Measurements from ENCODE around the gene ZNRF1. TPM values are rescaled to one million over a fixed set of nuclear protein-coding genes. Genes with fewer than 3 reads are reported as not detected.

Gene ZNRF1
- polyA plus RNA-seq, 1 experiment = 24.1 TPM

DNA sequence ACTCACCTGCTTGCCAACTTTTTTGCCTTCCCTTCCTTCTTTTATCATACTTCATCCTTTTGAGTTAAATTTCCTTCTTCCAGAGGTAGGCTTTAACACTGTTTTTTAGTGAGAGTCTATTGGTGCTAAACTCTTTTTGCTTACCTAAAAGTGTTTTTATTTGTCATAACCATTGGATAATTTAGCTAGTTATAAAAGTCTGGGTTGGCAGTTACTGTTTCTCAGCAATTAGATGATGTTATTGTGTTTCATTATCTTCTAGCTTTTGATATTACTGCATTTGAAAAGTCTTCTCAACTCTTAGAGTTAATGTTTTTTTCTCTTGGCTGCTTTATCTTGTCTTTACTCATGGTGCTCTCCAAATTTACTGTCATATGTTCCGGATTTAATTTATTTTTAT lies 22.6 kb downstream of the ZNRF1 start:
- Histone ChIP-seq H3K27me3 (ENCODE audit: control insufficient read depth, insufficient read depth, low read length) (no peaks in the 10 kb centered on the region), H3K36me3 (ENCODE audit: control insufficient read depth, insufficient read depth, low read length) (no peaks in the 10 kb centered on the region), H3K4me3 (ENCODE audit: low read depth, low read length) (no peak overlapping the region)
- ChIA-PET POLR2A (no interaction called here), CTCF (interaction anchor here (2.0 kb wide), 1 partner anchor 10 kb away, joined by 7 read pairs; no protein-coding TSS in a partner anchor)
- TF ChIP-seq, protein P1, sequence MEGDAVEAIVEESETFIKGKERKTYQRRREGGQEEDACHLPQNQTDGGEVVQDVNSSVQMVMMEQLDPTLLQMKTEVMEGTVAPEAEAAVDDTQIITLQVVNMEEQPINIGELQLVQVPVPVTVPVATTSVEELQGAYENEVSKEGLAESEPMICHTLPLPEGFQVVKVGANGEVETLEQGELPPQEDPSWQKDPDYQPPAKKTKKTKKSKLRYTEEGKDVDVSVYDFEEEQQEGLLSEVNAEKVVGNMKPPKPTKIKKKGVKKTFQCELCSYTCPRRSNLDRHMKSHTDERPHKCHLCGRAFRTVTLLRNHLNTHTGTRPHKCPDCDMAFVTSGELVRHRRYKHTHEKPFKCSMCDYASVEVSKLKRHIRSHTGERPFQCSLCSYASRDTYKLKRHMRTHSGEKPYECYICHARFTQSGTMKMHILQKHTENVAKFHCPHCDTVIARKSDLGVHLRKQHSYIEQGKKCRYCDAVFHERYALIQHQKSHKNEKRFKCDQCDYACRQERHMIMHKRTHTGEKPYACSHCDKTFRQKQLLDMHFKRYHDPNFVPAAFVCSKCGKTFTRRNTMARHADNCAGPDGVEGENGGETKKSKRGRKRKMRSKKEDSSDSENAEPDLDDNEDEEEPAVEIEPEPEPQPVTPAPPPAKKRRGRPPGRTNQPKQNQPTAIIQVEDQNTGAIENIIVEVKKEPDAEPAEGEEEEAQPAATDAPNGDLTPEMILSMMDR (IDR thresholded peaks at IDR 0.05; ENCODE audit: insufficient read depth, low read depth, low read length) = no peak
- no peak for DNase-seq (ENCODE audit: low read depth)

DNA sequence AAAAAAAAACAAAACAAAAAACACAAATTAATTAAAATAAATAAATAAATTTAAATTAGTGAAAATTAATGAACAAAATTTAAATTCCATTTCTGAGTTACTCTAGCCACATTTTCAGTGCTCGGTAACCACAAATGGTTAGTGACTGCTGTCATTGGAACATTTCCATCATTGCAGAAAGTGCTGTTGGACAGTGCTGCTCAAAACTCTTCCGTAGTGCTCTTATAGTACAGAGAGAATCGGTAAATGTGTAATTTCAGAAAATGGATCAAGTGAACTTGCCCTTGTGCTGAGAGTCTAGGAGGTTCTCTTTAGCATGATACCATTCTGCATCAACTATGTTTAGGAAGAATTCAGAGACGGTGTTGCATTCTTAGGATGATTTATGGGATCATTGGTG lies 23.7 kb downstream of the ZNRF1 start:
- POLR2A ChIA-PET = no interaction called here
- Histone ChIP-seq H3K36me3 (ENCODE audit: control insufficient read depth, insufficient read depth, low read length) (no peaks in the 10 kb centered on the region), H3K27me3 (ENCODE audit: control insufficient read depth, insufficient read depth, low read length) (no peaks in the 10 kb centered on the region), H3K4me3 (ENCODE audit: low read depth, low read length) (no peak overlapping the region)
- TF ChIP-seq, protein P1 (IDR thresholded peaks at IDR 0.05; ENCODE audit: insufficient read depth, low read depth, low read length) = no peak
- no peak for DNase-seq (ENCODE audit: low read depth)
- CTCF ChIA-PET = interaction anchor here (1.6 to 2.0 kb wide), 2 partner anchors 12 to 24 kb away, joined by 7 read pairs; partner anchors contain the start of gene ZNRF1

DNA sequence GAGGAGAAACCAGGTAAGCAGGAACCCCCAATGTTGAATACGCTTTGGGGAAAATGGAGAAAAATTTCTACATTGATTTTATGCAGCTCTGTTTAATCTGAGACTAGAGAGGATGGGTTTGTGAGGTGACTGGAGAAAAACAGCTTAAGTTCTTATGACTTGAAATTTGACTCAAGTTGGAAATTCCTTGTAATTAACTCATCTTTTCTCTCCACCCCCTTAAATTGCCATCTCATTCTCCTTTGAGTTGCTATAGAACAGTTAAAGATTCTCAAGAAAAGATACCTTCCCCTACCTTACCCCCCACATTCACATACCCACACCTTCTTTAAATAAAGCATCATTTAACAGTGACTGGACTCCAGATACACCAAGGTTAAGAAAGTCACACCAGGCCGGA lies 24.2 kb downstream of the ZNRF1 start:
- H3K4me3 ChIP-seq (ENCODE audit: low read depth, low read length) = no peak overlapping the region
- H3K27me3 ChIP-seq (ENCODE audit: control insufficient read depth, insufficient read depth, low read length) = no peaks in the 10 kb centered on the region
- POLR2A ChIA-PET = no interaction called here
- no peaks in the 10 kb centered on the region for H3K36me3 ChIP-seq (ENCODE audit: control insufficient read depth, insufficient read depth, low read length)
- DNase-seq (ENCODE audit: low read depth) = no peak
- CTCF ChIA-PET = interaction anchor here (1.6 to 2.0 kb wide), 2 partner anchors 12 to 25 kb away, joined by 7 read pairs; partner anchors contain the start of gene ZNRF1
- TF ChIP-seq, protein P1 (IDR thresholded peaks at IDR 0.05; ENCODE audit: insufficient read depth, low read depth, low read length) = no peak

DNA sequence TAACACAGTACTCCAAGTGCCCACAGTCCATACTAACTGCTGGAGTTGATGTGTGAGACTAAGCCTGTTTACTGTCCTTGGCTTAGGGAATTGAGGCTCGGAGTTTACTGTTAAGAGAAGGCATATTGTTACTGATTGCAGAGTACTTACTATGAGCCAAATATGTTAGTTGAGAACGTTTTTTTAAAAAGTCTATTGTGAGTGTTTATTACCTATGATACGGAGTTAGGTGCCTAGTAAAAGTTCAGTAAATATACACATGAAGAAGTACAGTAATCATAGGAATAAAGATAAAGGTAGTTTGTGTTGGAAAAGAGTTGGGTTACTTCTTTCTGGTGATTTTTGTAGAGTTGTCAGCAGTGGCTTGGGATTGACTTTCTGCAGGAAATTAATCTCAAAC lies 25.4 kb downstream of the ZNRF1 start:
- POLR2A ChIA-PET = no interaction called here
- no peaks in the 10 kb centered on the region for H3K27me3 ChIP-seq (ENCODE audit: control insufficient read depth, insufficient read depth, low read length)
- TF ChIP-seq, protein P1 (IDR thresholded peaks at IDR 0.05; ENCODE audit: insufficient read depth, low read depth, low read length) = no peak
- CTCF ChIA-PET = interaction anchor here (0.9 kb wide), 1 partner anchor 10 kb away, joined by 3 read pairs; no protein-coding TSS in a partner anchor
- H3K36me3 ChIP-seq (ENCODE audit: control insufficient read depth, insufficient read depth, low read length) = no peaks in the 10 kb centered on the region
- no peak overlapping the region for H3K4me3 ChIP-seq (ENCODE audit: low read depth, low read length)
- no peak for DNase-seq (ENCODE audit: low read depth)

DNA sequence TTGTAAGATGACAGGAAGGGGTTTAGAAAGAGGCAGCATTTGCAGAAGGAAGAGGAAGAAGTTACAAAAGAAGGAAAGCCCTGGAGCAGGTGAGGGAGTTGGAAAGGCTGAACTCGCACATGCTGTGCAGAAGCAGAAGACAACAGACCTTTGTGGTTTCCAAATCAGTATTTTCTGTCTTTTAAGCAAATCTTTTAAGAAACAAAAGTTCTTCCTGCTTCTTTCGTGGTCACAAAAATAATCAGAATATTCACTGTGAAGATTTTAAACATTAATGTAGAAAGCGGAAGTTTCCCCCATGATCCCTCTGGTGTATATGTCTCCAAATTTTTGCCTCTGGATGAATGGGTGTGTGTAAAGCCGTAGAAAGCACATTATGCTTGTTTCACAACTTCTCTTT lies 25.8 kb downstream of the ZNRF1 start:
- TF ChIP-seq, protein P1 (IDR thresholded peaks at IDR 0.05; ENCODE audit: insufficient read depth, low read depth, low read length) = no peak
- Histone ChIP-seq H3K36me3 (ENCODE audit: control insufficient read depth, insufficient read depth, low read length) (no peaks in the 10 kb centered on the region), H3K27me3 (ENCODE audit: control insufficient read depth, insufficient read depth, low read length) (no peaks in the 10 kb centered on the region), H3K4me3 (ENCODE audit: low read depth, low read length) (no peak overlapping the region)
- CTCF ChIA-PET = interaction anchor here (1.3 kb wide), 1 partner anchor 9 kb away, joined by 5 read pairs; no protein-coding TSS in a partner anchor
- POLR2A ChIA-PET = no interaction called here
- no peak for DNase-seq (ENCODE audit: low read depth)
